Measurements from ENCODE around the gene DNAJB14. TPM values are rescaled to one million over a fixed set of nuclear protein-coding genes. Genes with fewer than 3 reads are reported as not detected.

Gene DNAJB14
- total and polyA plus RNA-seq, 2 donors (not counting 1 experiment from before 2014, with no cell fraction given) = 14.4 to 64.9 TPM

DNA sequence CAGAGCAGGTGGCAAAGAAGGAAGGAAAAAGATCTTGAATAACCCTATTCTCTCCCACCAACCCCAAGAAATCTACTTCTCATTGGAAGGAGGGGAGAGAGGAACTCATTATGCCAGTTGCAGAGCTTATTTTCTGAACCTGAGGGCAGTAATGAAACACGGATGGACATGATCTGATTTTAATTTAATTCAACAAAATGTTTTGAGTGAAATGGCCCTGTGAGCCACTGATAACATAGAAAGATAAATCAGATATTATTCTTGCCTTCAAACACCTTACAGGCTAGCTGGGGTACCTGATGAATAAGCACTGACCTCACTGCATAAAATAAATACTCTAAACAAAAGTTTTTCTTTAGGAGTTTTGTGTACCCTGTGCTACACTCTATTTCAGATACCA is 99.5 kb downstream of the DNAJB14 start:
- Histone ChIP-seq H3K9ac (ENCODE audit: low read length) (peak overlapping the region; percentile 9), H3K27me3 (replicated peaks in 1 of 4; ENCODE audit: control extremely low read depth in 1 of 4, control insufficient read depth in 3 of 4, insufficient read depth in 4 of 4, low read length in 3 of 4) (no peaks in the 10 kb centered on the region), H3K4me1 (ENCODE audit: control insufficient read depth in 2 of 2, insufficient read depth in 2 of 2, low read length in 2 of 2) (peaks cover 31 to 38% of the 10 kb centered on the region in 2 donors), H3K79me2 (ENCODE audit: control insufficient read depth, insufficient read depth, low read length) (peaks cover 13% of the 10 kb centered on the region), H4K20me1 (ENCODE audit: control insufficient read depth, insufficient read depth, low read length, poor library complexity, severe bottlenecking) (peaks cover 47% of the 10 kb centered on the region), H2AFZ (ENCODE audit: insufficient read depth, low read depth, low read length, poor library complexity, severe bottlenecking) (no peak overlapping the region), H3K9me3 (ENCODE audit: control extremely low read depth in 1 of 3, control insufficient read depth in 2 of 3, insufficient read depth in 1 of 3, low read length in 2 of 3) (no peaks in the 10 kb centered on the region), H3K4me2 (replicated peaks; ENCODE audit: low read depth, low read length, poor library complexity, severe bottlenecking) (peak overlapping the region; percentile 41), H3K36me3 (replicated peaks in 1 of 2; ENCODE audit: control extremely low read depth in 1 of 2, control insufficient read depth in 1 of 2, extremely low read depth in 1 of 2, insufficient read depth in 2 of 2, low read length in 1 of 2) (peaks cover 1 to 41% of the 10 kb centered on the region in 2 experiments), H3K4me3 (ENCODE audit: control extremely low read depth in 1 of 5, extremely low read depth in 1 of 5, insufficient read depth in 1 of 5, low read depth in 2 of 5, low read length in 4 of 5) (no peak overlapping the region), H3K27ac (ENCODE audit: low read length in 2 of 2) (peak overlapping the region; percentile 3 to 56)
- H3K4me3 Mint-ChIP-seq = peak overlapping the region; percentile 72
- H3K27ac Mint-ChIP-seq = peak overlapping the region; percentile 84
- WGBS (ENCODE audit: insufficient coverage) = no CpG with 5 or more reads among the region's 1 CpG
- TF ChIP-seq EZH2 (IDR thresholded peaks at IDR 0.05; ENCODE audit: borderline replicate concordance, insufficient read depth, low read depth, low read length, poor library complexity, severe bottlenecking) = no peak
- TF ChIP-seq, protein P1, sequence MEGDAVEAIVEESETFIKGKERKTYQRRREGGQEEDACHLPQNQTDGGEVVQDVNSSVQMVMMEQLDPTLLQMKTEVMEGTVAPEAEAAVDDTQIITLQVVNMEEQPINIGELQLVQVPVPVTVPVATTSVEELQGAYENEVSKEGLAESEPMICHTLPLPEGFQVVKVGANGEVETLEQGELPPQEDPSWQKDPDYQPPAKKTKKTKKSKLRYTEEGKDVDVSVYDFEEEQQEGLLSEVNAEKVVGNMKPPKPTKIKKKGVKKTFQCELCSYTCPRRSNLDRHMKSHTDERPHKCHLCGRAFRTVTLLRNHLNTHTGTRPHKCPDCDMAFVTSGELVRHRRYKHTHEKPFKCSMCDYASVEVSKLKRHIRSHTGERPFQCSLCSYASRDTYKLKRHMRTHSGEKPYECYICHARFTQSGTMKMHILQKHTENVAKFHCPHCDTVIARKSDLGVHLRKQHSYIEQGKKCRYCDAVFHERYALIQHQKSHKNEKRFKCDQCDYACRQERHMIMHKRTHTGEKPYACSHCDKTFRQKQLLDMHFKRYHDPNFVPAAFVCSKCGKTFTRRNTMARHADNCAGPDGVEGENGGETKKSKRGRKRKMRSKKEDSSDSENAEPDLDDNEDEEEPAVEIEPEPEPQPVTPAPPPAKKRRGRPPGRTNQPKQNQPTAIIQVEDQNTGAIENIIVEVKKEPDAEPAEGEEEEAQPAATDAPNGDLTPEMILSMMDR (IDR thresholded peaks at IDR 0.05) = no peak
- POLR2A ChIA-PET = interaction anchor here (0.6 to 2.9 kb wide), 4 partner anchors 22 to 30 kb away, joined by 3 to 13 read pairs (median 6); partner anchors contain the start of gene DAPP1
- peaks cover 62% of the 10 kb centered on the region for H3K4me1 Mint-ChIP-seq
- intact Hi-C loops (cut with micrococcal nuclease) = loop anchor here (1.0 to 2.0 kb wide), 3 partner anchors 8 to 100 kb away; partner anchors contain the start of genes DAPP1 and DNAJB14
- ATAC-seq (ENCODE audit: low read depth) = no peak
- CTCF ChIA-PET = interaction anchor here (0.9 to 1.6 kb wide), 10 partner anchors 10 to 102 kb away, joined by 3 to 12 read pairs (median 4); partner anchors contain the start of gene DAPP1
- DNase-seq = no peak
- no peaks in the 10 kb centered on the region for H3K27me3 Mint-ChIP-seq
- H3K9me3 Mint-ChIP-seq (ENCODE audit: insufficient read depth) = no peaks in the 10 kb centered on the region

Other genes starting within 250 kb of the DNAJB14 start
- 166 and 169 TPM in 2 replicates for gene DAPP1, start 129.8 kb downstream of the DNAJB14 start, total RNA-seq
- 76.0 and 82.5 TPM in 2 replicates for gene DAPP1, start 129.8 kb downstream of the DNAJB14 start, polyA plus RNA-seq
- 18.0 and 20.1 TPM in 2 replicates for gene LAMTOR3, start 52.2 kb downstream of the DNAJB14 start, total RNA-seq
- gene LAMTOR3, start 52.2 kb downstream of the DNAJB14 start, polyA plus RNA-seq = 8.0 and 15.3 TPM in 2 replicates
- gene H2AZ1, start 3.7 kb upstream of the DNAJB14 start, total RNA-seq = 93.2 and 95.9 TPM in 2 replicates
- 105 and 164 TPM in 2 replicates for gene H2AZ1, start 3.7 kb upstream of the DNAJB14 start, polyA plus RNA-seq
- 0.12 TPM in 1 of 2 replicates, not detected in the other for gene DDIT4L, start 243.8 kb upstream of the DNAJB14 start, total RNA-seq
- gene DDIT4L, start 243.8 kb upstream of the DNAJB14 start, polyA plus RNA-seq = 0.13 TPM in 1 of 2 replicates, not detected in the other